ENCODE measurements around the gene XRRA1. TPM values are rescaled to one million over a fixed set of nuclear protein-coding genes. Genes with fewer than 3 reads are reported as not detected.
"Not testable (repeated sequence)": the region's sequence is repeated elsewhere in the genome, so short reads cannot be mapped to it uniquely, and the experiment has no call there.

Gene XRRA1
- total and polyA plus RNA-seq, 5 donors, result 2.4 to 15.2 (median 9.4) TPM

GRCh38 chr11:74896311-74896710 is 52.6 kb downstream of the XRRA1 start:
- Histone ChIP-seq H3K9me3 (ENCODE audit: control insufficient read depth, low read length) (no peaks in the 10 kb centered on the region), H3K4me3 (ENCODE audit: low read length) (no peak overlapping the region), H3K27ac (ENCODE audit: low read length) (no peak overlapping the region), H3K27me3 (ENCODE audit: control insufficient read depth, insufficient read depth) (no peaks in the 10 kb centered on the region), H3K4me1 (ENCODE audit: control insufficient read depth, insufficient read depth, low read length) (no peaks in the 10 kb centered on the region)
- intact Hi-C loops (cut with DNase I), result no loop called here
- ATAC-seq, result peak in 1 of 2 donors; percentile 16
- WGBS, result 97% methylated on average over 5 of the region's 5 CpGs
- no peak for DNase-seq

- ATAC-seq (peak; percentile 33 to 45), DNase-seq (no peak)
- H3K9me3 ChIP-seq (ENCODE audit: control insufficient read depth, low read length), result no peaks in the 10 kb centered on the region
- no peaks in the 10 kb centered on the region for H3K27me3 ChIP-seq (ENCODE audit: control insufficient read depth, insufficient read depth)
- WGBS, result 73% methylated on average over 3 of the region's 3 CpGs
- no peaks in the 10 kb centered on the region for H3K4me1 ChIP-seq (ENCODE audit: control insufficient read depth, insufficient read depth, low read length)
- intact Hi-C loops (cut with DNase I), result no loop called here
- H3K4me3 ChIP-seq (ENCODE audit: low read length), result no peak overlapping the region
- H3K27ac ChIP-seq (ENCODE audit: low read length), result no peak overlapping the region
Measured at GRCh38 chr11:74895340-74896116, 53.4 kb downstream of the XRRA1 start.

GRCh38 chr11:74893015-74893414 is 55.9 kb downstream of the XRRA1 start:
- H3K27ac ChIP-seq (ENCODE audit: low read length); H3K4me3 ChIP-seq (ENCODE audit: low read length); H3K4me1 ChIP-seq (ENCODE audit: control insufficient read depth, insufficient read depth, low read length); H3K27me3 ChIP-seq (ENCODE audit: control insufficient read depth, insufficient read depth); H3K9me3 ChIP-seq (ENCODE audit: control insufficient read depth, low read length); intact Hi-C loops (cut with DNase I); ATAC-seq; DNase-seq: not testable (repeated sequence)

DNA sequence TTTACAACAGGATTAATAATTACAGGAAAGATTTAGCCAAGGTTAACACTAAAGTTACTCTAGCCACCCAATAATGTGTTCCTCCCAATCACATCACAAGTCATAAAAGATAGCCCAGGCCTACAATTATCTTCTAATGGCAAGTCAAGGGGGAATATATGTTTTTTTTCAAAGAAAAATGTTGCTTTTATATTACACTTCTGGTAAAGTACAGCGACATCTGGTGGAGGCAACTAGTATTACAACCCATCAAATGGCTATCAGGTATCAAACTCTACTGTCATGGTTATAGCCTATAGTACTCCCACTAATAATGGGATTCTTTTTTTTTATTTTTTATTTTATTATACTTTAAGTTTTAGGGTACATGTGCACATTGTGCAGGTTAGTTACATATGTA is 71.8 kb downstream of the XRRA1 start:
- Histone ChIP-seq H3K4me1 (ENCODE audit: control insufficient read depth, insufficient read depth, low read length) (no peaks in the 10 kb centered on the region), H3K4me3 (ENCODE audit: low read length) (no peak overlapping the region), H3K27me3 (ENCODE audit: control insufficient read depth, insufficient read depth) (no peaks in the 10 kb centered on the region), H3K27ac (ENCODE audit: low read length) (no peak overlapping the region), H3K9me3 (ENCODE audit: control insufficient read depth, low read length) (peaks cover 4% of the 10 kb centered on the region)
- no peak for ATAC-seq
- intact Hi-C loops (cut with DNase I), result no loop called here
- WGBS, result 30% methylated on average over 1 of the region's 1 CpG
- DNase-seq, result no peak

DNA sequence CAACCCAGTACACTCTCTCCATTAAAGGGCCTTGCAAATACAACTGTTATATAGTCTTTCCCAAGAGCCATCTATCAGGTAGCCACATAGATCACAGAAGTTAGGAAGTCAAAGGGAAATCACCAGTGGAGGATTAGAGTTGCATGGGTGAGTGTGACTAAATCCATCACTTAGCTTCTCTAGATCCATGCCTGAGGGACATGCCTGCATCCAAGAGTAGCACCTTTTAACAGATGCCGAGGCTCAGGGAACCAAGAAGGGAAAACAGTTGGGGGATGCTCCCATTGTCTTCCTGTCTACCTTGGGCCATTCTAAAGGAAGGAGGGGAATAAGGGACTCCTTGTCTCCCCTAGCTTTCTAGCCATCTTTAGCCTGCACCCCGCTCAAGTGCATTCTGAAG is 77.9 kb downstream of the XRRA1 start:
- H3K27me3 ChIP-seq (ENCODE audit: control insufficient read depth, insufficient read depth), result no peaks in the 10 kb centered on the region
- intact Hi-C loops (cut with DNase I), result no loop called here
- WGBS, result 100% methylated on average over 2 of the region's 2 CpGs
- H3K27ac ChIP-seq (ENCODE audit: low read length), result no peak overlapping the region
- DNase-seq (no peak), ATAC-seq (no peak)
- no peaks in the 10 kb centered on the region for H3K4me1 ChIP-seq (ENCODE audit: control insufficient read depth, insufficient read depth, low read length)
- H3K9me3 ChIP-seq (ENCODE audit: control insufficient read depth, low read length), result peaks cover 19% of the 10 kb centered on the region
- H3K4me3 ChIP-seq (ENCODE audit: low read length), result no peak overlapping the region

DNA sequence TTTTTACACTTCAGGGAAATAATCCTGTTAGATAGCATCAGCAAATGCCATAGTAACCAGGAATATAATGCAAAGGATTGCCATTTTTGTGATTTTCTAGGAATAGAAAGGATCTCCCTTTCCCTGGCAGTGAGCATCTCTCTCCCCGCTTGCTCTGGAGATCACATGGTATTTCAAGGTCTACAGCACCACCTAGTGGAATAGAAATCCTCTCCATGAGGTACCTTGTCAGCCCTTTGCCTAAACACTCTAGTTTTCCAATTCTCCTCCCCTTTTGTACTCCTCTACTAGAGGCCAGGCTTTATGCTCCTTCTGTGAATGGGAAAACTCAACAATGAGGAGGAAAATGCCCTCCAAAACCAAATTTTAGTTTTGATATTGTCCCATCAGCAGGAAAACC is 78.4 kb downstream of the XRRA1 start:
- intact Hi-C loops (cut with DNase I), result no loop called here
- 98% methylated on average over 1 of the region's 1 CpG for WGBS

GRCh38 chr11:74866557-74866956 is 82.3 kb downstream of the XRRA1 start:
- intact Hi-C loops (cut with DNase I), result no loop called here
- no peaks in the 10 kb centered on the region for H3K4me1 ChIP-seq (ENCODE audit: control insufficient read depth, insufficient read depth, low read length)
- no peak overlapping the region for H3K27ac ChIP-seq (ENCODE audit: low read length)
- DNase-seq (no peak), ATAC-seq (no peak)
- no peaks in the 10 kb centered on the region for H3K27me3 ChIP-seq (ENCODE audit: control insufficient read depth, insufficient read depth)
- H3K4me3 ChIP-seq (ENCODE audit: low read length), result no peak overlapping the region
- peaks cover 18% of the 10 kb centered on the region for H3K9me3 ChIP-seq (ENCODE audit: control insufficient read depth, low read length)

More for the DNA sequence above, 78.4 kb downstream of the XRRA1 start:
- ATAC-seq (no peak), DNase-seq (no peak)
- Histone ChIP-seq H3K27ac (ENCODE audit: low read length) (no peak overlapping the region), H3K27me3 (ENCODE audit: control insufficient read depth, insufficient read depth) (no peaks in the 10 kb centered on the region), H3K4me3 (ENCODE audit: low read length) (no peak overlapping the region), H3K9me3 (ENCODE audit: control insufficient read depth, low read length) (peaks cover 22% of the 10 kb centered on the region), H3K4me1 (ENCODE audit: control insufficient read depth, insufficient read depth, low read length) (no peaks in the 10 kb centered on the region)

DNA sequence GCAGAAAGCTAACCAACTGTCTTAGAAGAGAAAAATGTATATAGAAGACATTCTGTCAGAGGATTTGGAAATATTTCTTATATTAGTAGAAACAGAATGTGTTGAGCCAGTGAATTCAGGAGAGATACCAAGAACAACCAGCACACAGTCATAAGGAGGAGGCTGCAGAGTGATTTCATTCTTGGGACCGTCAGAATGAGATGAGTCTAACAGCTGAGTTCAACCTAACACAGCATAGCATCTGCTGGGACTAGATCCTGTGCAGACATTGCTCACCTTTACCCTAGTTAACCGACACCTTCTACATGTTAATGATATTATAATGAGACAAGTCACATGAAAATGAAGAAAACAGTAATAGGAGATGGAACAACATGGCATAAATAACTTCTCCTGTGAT is 85.5 kb downstream of the XRRA1 start:
- no peaks in the 10 kb centered on the region for H3K4me1 ChIP-seq (ENCODE audit: control insufficient read depth, insufficient read depth, low read length)
- no peak overlapping the region for H3K4me3 ChIP-seq (ENCODE audit: low read length)
- no peak overlapping the region for H3K27ac ChIP-seq (ENCODE audit: low read length)
- no peaks in the 10 kb centered on the region for H3K27me3 ChIP-seq (ENCODE audit: control insufficient read depth, insufficient read depth)
- intact Hi-C loops (cut with DNase I), result no loop called here
- WGBS, result 91% methylated on average over 2 of the region's 2 CpGs
- peaks cover 12% of the 10 kb centered on the region for H3K9me3 ChIP-seq (ENCODE audit: control insufficient read depth, low read length)
- ATAC-seq (no peak), DNase-seq (no peak)

GRCh38 chr11:74860743-74861142 is 88.1 kb downstream of the XRRA1 start:
- Histone ChIP-seq H3K4me1 (ENCODE audit: control insufficient read depth, insufficient read depth, low read length) (no peaks in the 10 kb centered on the region), H3K27ac (ENCODE audit: low read length) (no peak overlapping the region), H3K4me3 (ENCODE audit: low read length) (no peak overlapping the region), H3K9me3 (ENCODE audit: control insufficient read depth, low read length) (peaks cover 8% of the 10 kb centered on the region), H3K27me3 (ENCODE audit: control insufficient read depth, insufficient read depth) (no peaks in the 10 kb centered on the region)
- no peak for DNase-seq
- no peak for ATAC-seq
- intact Hi-C loops (cut with DNase I), result no loop called here

DNA sequence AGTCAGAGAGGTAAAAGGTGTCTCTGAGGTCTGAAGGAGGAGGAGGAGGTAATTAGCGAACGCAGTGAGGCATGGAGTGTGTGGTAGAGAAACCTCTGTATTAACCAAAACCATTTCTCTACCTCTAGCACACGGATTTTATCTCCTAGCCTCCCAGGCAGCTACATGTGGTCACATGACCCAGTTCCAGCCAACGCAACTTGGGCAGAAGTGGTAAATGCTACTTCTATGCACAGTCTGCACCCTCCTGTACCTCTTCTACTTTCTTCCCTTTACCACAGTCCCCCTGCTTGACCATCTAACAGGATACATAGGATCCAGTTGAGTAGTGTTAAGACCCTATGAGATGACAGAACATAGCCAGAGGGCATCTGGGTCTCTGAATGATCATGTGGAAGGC is 95.7 kb downstream of the XRRA1 start:
- DNase-seq (no peak), ATAC-seq (no peak)
- intact Hi-C loops (cut with DNase I), result no loop called here
- WGBS, result 91% methylated on average over 4 of the region's 4 CpGs
- Histone ChIP-seq H3K4me3 (ENCODE audit: low read length) (no peak overlapping the region), H3K27me3 (ENCODE audit: control insufficient read depth, insufficient read depth) (no peaks in the 10 kb centered on the region), H3K27ac (ENCODE audit: low read length) (no peak overlapping the region), H3K9me3 (ENCODE audit: control insufficient read depth, low read length) (no peaks in the 10 kb centered on the region), H3K4me1 (ENCODE audit: control insufficient read depth, insufficient read depth, low read length) (no peaks in the 10 kb centered on the region)

GRCh38 chr11:74849525-74850391 is 99.1 kb downstream of the XRRA1 start:
- H3K27me3 ChIP-seq (ENCODE audit: control insufficient read depth, insufficient read depth), result no peaks in the 10 kb centered on the region

More at GRCh38 chr11:74849525-74850391, 99.1 kb downstream of the XRRA1 start:
- peak in 2 of 3 donors; percentile 49 to 53 for DNase-seq
- 69% methylated on average over 7 of the region's 7 CpGs for WGBS
- H3K4me1 ChIP-seq (ENCODE audit: control insufficient read depth, insufficient read depth, low read length), result no peaks in the 10 kb centered on the region
- no peaks in the 10 kb centered on the region for H3K9me3 ChIP-seq (ENCODE audit: control insufficient read depth, low read length)
- intact Hi-C loops (cut with DNase I), result no loop called here
- no peak for ATAC-seq
- H3K27ac ChIP-seq (ENCODE audit: low read length), result no peak overlapping the region
- H3K4me3 ChIP-seq (ENCODE audit: low read length), result no peak overlapping the region

Data from right cardiac atrium (tissue), 5 donors.